SK-N-SH (cell line): ENCODE measurements around the gene WDR44. TPM values are rescaled to one million over a fixed set of nuclear protein-coding genes. Genes with fewer than 3 reads are reported as not detected.

Experiments used
- CTCF ChIA-PET: fragments of 300-600, 350-600 bp; formaldehyde crosslinking; extraction: SDS; loops from one replicate; lab custom pipeline; 2021; lab: Yijun Ruan, JAX
- POLR2A ChIA-PET: fragments of 350-600 bp; sonication (Branson Sonifier 250); formaldehyde crosslinking; extraction: SDS; loops from one replicate; lab custom pipeline; 2020; ENCODE audit warnings: antibody characterized with exemption, inconsistent platforms; lab: Yijun Ruan, JAX
- DNase-seq: peaks from one replicate; pipeline ENCODE4 v3.0.0; 2012
- H2AFZ ChIP-seq: fragments of 200-600 bp; sonication (generic); 2 replicates; pipeline ENCODE4 v1.8.1; 2016; ENCODE audit warnings: antibody characterized with exemption, mild to moderate bottlenecking, low read depth
- H3F3A ChIP-seq: fragments of 200-600 bp; sonication (generic); replicated peaks from 2 replicates; pipeline ENCODE3; 2016; ENCODE audit warnings: antibody characterized with exemption, mild to moderate bottlenecking; ENCODE audit not compliant: insufficient read depth
- H3K27ac ChIP-seq, 2 experiments: fragments of 200-500 bp in 1 of 2; fragments of 200-600 bp in 1 of 2; sonication (Bioruptor generic) in 1 of 2; sonication (generic), shearing (Covaris generic) in 1 of 2; 2 replicates each; pipeline versions ENCODE4 v1.5.1 to v1.6.1; 2014 to 2016; ENCODE audit warnings: low read depth in 2 of 2, inconsistent platforms in 1 of 2, low read length in 1 of 2, mild to moderate bottlenecking in 1 of 2, mixed read lengths in 1 of 2
- H3K27me3 ChIP-seq: fragments of 200-600 bp; sonication (generic), shearing (Covaris generic); 2 replicates; pipeline ENCODE4 v1.6.1; 2016; ENCODE audit warnings: mixed run types; ENCODE audit not compliant: insufficient read depth
- H3K36me3 ChIP-seq, 2 experiments: fragments of 200-500 bp in 1 of 2; fragments of 200-600 bp in 1 of 2; sonication (Bioruptor generic) in 1 of 2; sonication (generic) in 1 of 2; replicated peaks in 1 of 2; 2 replicates each; pipeline versions ENCODE3 to v1.5.1; 2014 to 2016; ENCODE audit warnings: low read length in 1 of 2, mild to moderate bottlenecking in 1 of 2; ENCODE audit not compliant: insufficient read depth in 2 of 2, control insufficient read depth in 1 of 2
- H3K4me1 ChIP-seq, 2 experiments: fragments of 200-500 bp in 1 of 2; fragments of 200-600 bp in 1 of 2; sonication (Bioruptor generic) in 1 of 2; sonication (generic), shearing (Covaris generic) in 1 of 2; 2 replicates each; pipeline versions ENCODE4 v1.5.1 to v1.6.1; 2014 to 2016; ENCODE audit warnings: low read depth in 1 of 2, low read length in 1 of 2, mixed run types in 1 of 2; ENCODE audit not compliant: insufficient read depth in 2 of 2, control insufficient read depth in 1 of 2
- H3K4me2 ChIP-seq: fragments of 200-600 bp; sonication (generic), shearing (Covaris generic); 2 replicates; pipeline ENCODE4 v1.6.1; 2017; ENCODE audit warnings: mixed run types
- H3K4me3 ChIP-seq, 2 experiments: fragments of 200-500 bp in 1 of 2; fragments of 200-600 bp in 1 of 2; sonication (Bioruptor generic) in 1 of 2; sonication (generic), shearing (Covaris generic) in 1 of 2; 2 replicates each; pipeline versions ENCODE4 v1.5.1 to v1.8.1; 2014 to 2016; ENCODE audit warnings: low read depth in 2 of 2, inconsistent platforms in 1 of 2, low read length in 1 of 2, mild to moderate bottlenecking in 1 of 2, mixed read lengths in 1 of 2, moderate library complexity in 1 of 2
- H3K79me2 ChIP-seq: fragments of 200-600 bp; sonication (generic); 2 replicates; pipeline ENCODE4 v1.8.1; 2017; ENCODE audit warnings: mild to moderate bottlenecking; ENCODE audit not compliant: insufficient read depth
- H3K9ac ChIP-seq: fragments of 200-600 bp; sonication (generic); 2 replicates; pipeline ENCODE4 v1.6.1; 2017; ENCODE audit warnings: mixed run types
- H3K9me2 ChIP-seq: fragments of 200-600 bp; sonication (generic); 2 replicates; pipeline ENCODE4 v1.6.1; 2017; ENCODE audit warnings: mixed run types
- H3K9me3 ChIP-seq: fragments of 200-600 bp; sonication (generic); 2 replicates; pipeline ENCODE4 v1.6.1; 2017; ENCODE audit warnings: mixed run types, mild to moderate bottlenecking, moderate library complexity
- H4K20me1 ChIP-seq: fragments of 200-600 bp; sonication (generic); 2 replicates; pipeline ENCODE4 v1.6.1; 2017; ENCODE audit warnings: mild to moderate bottlenecking, mixed run types; ENCODE audit not compliant: insufficient read depth
- CHD2 ChIP-seq: fragments of 150-350 bp; IDR thresholded peaks from 2 replicates; pipeline ENCODE4 v1.6.1; 2018; ENCODE audit warnings: low read length; ENCODE audit not compliant: partially characterized antibody
- EP300 ChIP-seq, 2 experiments: IDR thresholded peaks; 2 replicates each; pipeline versions ENCODE4 v1.4.0 to v1.6.1; 2012; ENCODE audit warnings: borderline replicate concordance in 1 of 2, low read depth in 1 of 2, low read length in 1 of 2
- EZH2phosphoT487 ChIP-seq: fragments of 200-600 bp; sonication (generic); IDR thresholded peaks from 2 replicates; pipeline ENCODE4 v1.6.1; 2017; ENCODE audit warnings: low read depth, mixed run types, mild to moderate bottlenecking, antibody characterized with exemption, moderate library complexity, borderline replicate concordance
- FOSL2 ChIP-seq: IDR thresholded peaks from 2 replicates; pipeline ENCODE4 v1.4.0; 2012; ENCODE audit warnings: low read depth, mild to moderate bottlenecking, moderate library complexity, borderline replicate concordance
- FOXJ3 ChIP-seq: sonication (generic); formaldehyde crosslinking; IDR thresholded peaks from 2 replicates; pipeline ENCODE4 v1.5.1; 2020; ENCODE audit warnings: mild to moderate bottlenecking, missing genetic modification reagents
- FOXM1 ChIP-seq: IDR thresholded peaks from 2 replicates; pipeline ENCODE4 v1.4.0; 2012; ENCODE audit warnings: low read depth, mild to moderate bottlenecking
- GABPA ChIP-seq: IDR thresholded peaks from 2 replicates; pipeline ENCODE4 v1.4.0; 2012; ENCODE audit warnings: low read depth, mild to moderate bottlenecking
- GATA2 ChIP-seq: sonication (generic); formaldehyde crosslinking; IDR thresholded peaks from 2 replicates; pipeline ENCODE4 v1.5.0; 2020; ENCODE audit warnings: mild to moderate bottlenecking, missing genetic modification reagents
- JUND ChIP-seq: IDR thresholded peaks from 2 replicates; pipeline ENCODE4 v1.4.0; 2012
- MXI1 ChIP-seq: IDR thresholded peaks from 2 replicates; pipeline ENCODE4 v1.6.1; 2012; ENCODE audit warnings: mild to moderate bottlenecking, low read depth, low read length, improper control_type of control experiment
- NFIC ChIP-seq: IDR thresholded peaks from 2 replicates; pipeline ENCODE4 v1.4.0; 2012; ENCODE audit warnings: borderline replicate concordance
- PBX3 ChIP-seq: IDR thresholded peaks from 2 replicates; pipeline ENCODE4; 2012
- SIN3A ChIP-seq: IDR thresholded peaks from 2 replicates; pipeline ENCODE4 v1.6.1; 2012; ENCODE audit warnings: low read depth, mild to moderate bottlenecking, low read length, moderate library complexity, borderline replicate concordance
- SMC3 ChIP-seq: IDR thresholded peaks from 2 replicates; pipeline ENCODE4 v1.6.1; 2012; ENCODE audit warnings: low read depth, low read length, improper control_type of control experiment
- USF2 ChIP-seq: fragments of 150-350 bp; IDR thresholded peaks from 2 replicates; pipeline ENCODE4 v1.6.1; 2017; ENCODE audit warnings: antibody characterized with exemption, low read length, low read depth, borderline replicate concordance
- WGBS: methylation state at CpG from one replicate; pipeline ENCODE4 v1.1.6; 2017; ENCODE audit warnings: low lambda C conversion rate; 5-methylcytosine and 5-hydroxymethylcytosine counted together
- polyA plus RNA-seq, 3 experiments: library from polyadenylated mRNA; depleted of rRNA; stranded (reverse); fragments of >200 nt; gene quantifications; 2 replicates each; pipeline ENCODE4 v1.2.3, GENCODE V29; 2012
- TF ChIP-seq, protein P1 (sequence below): IDR thresholded peaks from 2 replicates; pipeline ENCODE4 v1.4.0; 2012; ENCODE audit warnings: low read depth
- TF ChIP-seq, protein P2 (sequence below): fragments of 150-350 bp; IDR thresholded peaks from 2 replicates; pipeline ENCODE4 v1.6.1; 2016; ENCODE audit warnings: mild to moderate bottlenecking, low read depth, low read length
- TF ChIP-seq, protein P3 (sequence below): fragments of 200-600 bp; sonication (generic); IDR thresholded peaks from 2 replicates; pipeline ENCODE4 v1.6.1; 2017; ENCODE audit warnings: antibody characterized with exemption, mild to moderate bottlenecking, moderate library complexity

The WDR44 gene
- polyA plus RNA-seq, 1 of the 3 experiments (the other 2 are of a cell fraction): 5.3 TPM

- CTCF ChIA-PET: interaction anchor here (4.3 kb wide), 1 partner anchor 107 kb away, joined by 13 read pairs; no protein-coding TSS in a partner anchor
- no peak for TF ChIP-seq GABPA
- TF ChIP-seq PBX3: no peak
- TF ChIP-seq EP300 (IDR thresholded peaks at IDR 0.05; ENCODE audit: borderline replicate concordance in 1 of 2, low read depth in 1 of 2, low read length in 1 of 2): no peak
- no peak for TF ChIP-seq GATA2 (CRISPR knock-in tag)
- TF ChIP-seq, all 33 proteins: peak for 0
- WGBS: 48% methylated on average over 3 of the region's 3 CpGs
- Histone ChIP-seq H3K4me1 (peaks cover 0 to 4% of the 10 kb centered on the region in 2 experiments; a peak in 1 of 4 replicates), H2AFZ (no peak overlapping the region), H3K36me3 (no peaks in the 10 kb centered on the region), H3K9me3 (no peaks in the 10 kb centered on the region), H3K79me2 (peaks cover 22% of the 10 kb centered on the region; the same call in 1 of the 2 replicates), H3K27me3 (peaks cover 6% of the 10 kb centered on the region; the same call in 1 of the 2 replicates), H3K9ac (no peak overlapping the region), H3K27ac (no peak overlapping the region), H3F3A (peaks cover 4% of the 10 kb centered on the region), H4K20me1 (no peaks in the 10 kb centered on the region), H3K4me2 (no peak overlapping the region), H3K9me2 (no peaks in the 10 kb centered on the region), H3K4me3 (no peak overlapping the region)
- POLR2A ChIA-PET: no interaction called here
- DNase-seq: no peak
Observed at GRCh38 chrX:118493653-118494297, 147.9 kb downstream of the WDR44 start.

- Histone ChIP-seq H3K9ac (peak within 1 kb of the TSS; percentile 64), H3K4me2 (peak within 1 kb of the TSS; percentile 79), H3F3A (peaks cover 4% of the 10 kb centered on the region), H4K20me1 (no peaks in the 10 kb centered on the region; the same call in 1 of the 2 replicates), H3K4me3 (peak within 1 kb of the TSS; percentile 59 to 76), H3K27ac (peak within 1 kb of the TSS; percentile 6 to 62; a peak in 3 of 4 replicates), H3K79me2 (peaks cover 23% of the 10 kb centered on the region; the same call in 1 of the 2 replicates), H3K27me3 (peaks cover 6% of the 10 kb centered on the region; the same call in 1 of the 2 replicates), H2AFZ (peak within 1 kb of the TSS; percentile 73; the same call in 1 of the 2 replicates), H3K4me1 (peaks cover 0 to 4% of the 10 kb centered on the region in 2 experiments; a peak in 1 of 4 replicates), H3K9me3 (no peaks in the 10 kb centered on the region), H3K36me3 (no peaks in the 10 kb centered on the region), H3K9me2 (no peaks in the 10 kb centered on the region)
- POLR2A ChIA-PET: no interaction called here
- peak; percentile 84 for DNase-seq
- 10% methylated on average over 59 of the region's 64 CpGs for WGBS
- CTCF ChIA-PET: interaction anchor here (4.3 kb wide), 1 partner anchor 106 kb away, joined by 13 read pairs; no protein-coding TSS in a partner anchor
- TF ChIP-seq NFIC: no peak
- TF ChIP-seq EZH2phosphoT487: no peak
- TF ChIP-seq FOSL2: no peak
- no peak for TF ChIP-seq SMC3
- no peak for TF ChIP-seq FOXJ3 (CRISPR knock-in tag)
- TF ChIP-seq, protein P1, sequence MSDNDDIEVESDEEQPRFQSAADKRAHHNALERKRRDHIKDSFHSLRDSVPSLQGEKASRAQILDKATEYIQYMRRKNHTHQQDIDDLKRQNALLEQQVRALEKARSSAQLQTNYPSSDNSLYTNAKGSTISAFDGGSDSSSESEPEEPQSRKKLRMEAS: peak; percentile 65; the same call in 1 of the 2 replicates
- TF ChIP-seq, protein P2, sequence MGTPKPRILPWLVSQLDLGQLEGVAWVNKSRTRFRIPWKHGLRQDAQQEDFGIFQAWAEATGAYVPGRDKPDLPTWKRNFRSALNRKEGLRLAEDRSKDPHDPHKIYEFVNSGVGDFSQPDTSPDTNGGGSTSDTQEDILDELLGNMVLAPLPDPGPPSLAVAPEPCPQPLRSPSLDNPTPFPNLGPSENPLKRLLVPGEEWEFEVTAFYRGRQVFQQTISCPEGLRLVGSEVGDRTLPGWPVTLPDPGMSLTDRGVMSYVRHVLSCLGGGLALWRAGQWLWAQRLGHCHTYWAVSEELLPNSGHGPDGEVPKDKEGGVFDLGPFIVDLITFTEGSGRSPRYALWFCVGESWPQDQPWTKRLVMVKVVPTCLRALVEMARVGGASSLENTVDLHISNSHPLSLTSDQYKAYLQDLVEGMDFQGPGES: no peak
- peak; percentile 55; the same call in 1 of the 2 replicates for TF ChIP-seq SIN3A
- no peak for TF ChIP-seq USF2
- no peak for TF ChIP-seq EP300 (IDR thresholded peaks at IDR 0.05; ENCODE audit: borderline replicate concordance in 1 of 2, low read depth in 1 of 2, low read length in 1 of 2)
- peak; percentile 24 for TF ChIP-seq CHD2
- no peak for TF ChIP-seq FOXM1
- peak; percentile 19; the same call in 1 of the 2 replicates for TF ChIP-seq MXI1
- TF ChIP-seq, protein P3, sequence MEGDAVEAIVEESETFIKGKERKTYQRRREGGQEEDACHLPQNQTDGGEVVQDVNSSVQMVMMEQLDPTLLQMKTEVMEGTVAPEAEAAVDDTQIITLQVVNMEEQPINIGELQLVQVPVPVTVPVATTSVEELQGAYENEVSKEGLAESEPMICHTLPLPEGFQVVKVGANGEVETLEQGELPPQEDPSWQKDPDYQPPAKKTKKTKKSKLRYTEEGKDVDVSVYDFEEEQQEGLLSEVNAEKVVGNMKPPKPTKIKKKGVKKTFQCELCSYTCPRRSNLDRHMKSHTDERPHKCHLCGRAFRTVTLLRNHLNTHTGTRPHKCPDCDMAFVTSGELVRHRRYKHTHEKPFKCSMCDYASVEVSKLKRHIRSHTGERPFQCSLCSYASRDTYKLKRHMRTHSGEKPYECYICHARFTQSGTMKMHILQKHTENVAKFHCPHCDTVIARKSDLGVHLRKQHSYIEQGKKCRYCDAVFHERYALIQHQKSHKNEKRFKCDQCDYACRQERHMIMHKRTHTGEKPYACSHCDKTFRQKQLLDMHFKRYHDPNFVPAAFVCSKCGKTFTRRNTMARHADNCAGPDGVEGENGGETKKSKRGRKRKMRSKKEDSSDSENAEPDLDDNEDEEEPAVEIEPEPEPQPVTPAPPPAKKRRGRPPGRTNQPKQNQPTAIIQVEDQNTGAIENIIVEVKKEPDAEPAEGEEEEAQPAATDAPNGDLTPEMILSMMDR: no peak
- no peak for TF ChIP-seq JUND
Observed at GRCh38 chrX:118495061-118495921, 149.4 kb downstream of the WDR44 start, which contains the start of gene DOCK11. Gene DOCK11, plus strand, starts transcription at chrX:118495815. Its CDS starts 157 bp downstream, at chrX:118495972.
